HL-60/S4 treated with phorbol 12-myristate 13-acetate at 8.2 ng/mL for 4 days and 3 days (cell line): ENCODE results near the gene ARHGAP26.

Experiments
- in situ Hi-C: fragments of 300-500 bp; cut with MboI; formaldehyde crosslinking; loops from 2 replicates; pipeline ENCODE4 v1.15.0; 2022; ENCODE audit warnings: low sequenced_read_pairs

Gene ARHGAP26

DNA sequence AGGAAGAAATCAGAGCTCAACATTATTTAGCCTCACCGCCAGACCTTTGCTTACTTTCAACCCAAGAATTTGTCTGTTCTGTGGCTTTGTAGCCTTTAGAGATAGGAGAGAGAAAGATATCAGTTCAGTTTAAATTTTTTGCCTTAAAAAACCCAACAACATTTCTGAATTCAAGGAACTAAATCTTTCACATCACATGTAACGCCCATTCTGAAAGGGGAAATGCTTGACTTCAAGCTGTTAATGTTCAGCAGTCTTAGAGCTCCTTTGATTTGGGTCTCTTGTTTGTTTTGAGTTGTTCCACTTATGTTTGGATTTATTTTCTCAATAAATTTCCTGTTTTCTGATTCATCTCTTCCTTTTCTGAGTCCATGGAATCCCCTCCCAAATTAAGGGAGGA lies 294.5 kb downstream of the ARHGAP26 start:
- in situ Hi-C loops: no loop called here

DNA sequence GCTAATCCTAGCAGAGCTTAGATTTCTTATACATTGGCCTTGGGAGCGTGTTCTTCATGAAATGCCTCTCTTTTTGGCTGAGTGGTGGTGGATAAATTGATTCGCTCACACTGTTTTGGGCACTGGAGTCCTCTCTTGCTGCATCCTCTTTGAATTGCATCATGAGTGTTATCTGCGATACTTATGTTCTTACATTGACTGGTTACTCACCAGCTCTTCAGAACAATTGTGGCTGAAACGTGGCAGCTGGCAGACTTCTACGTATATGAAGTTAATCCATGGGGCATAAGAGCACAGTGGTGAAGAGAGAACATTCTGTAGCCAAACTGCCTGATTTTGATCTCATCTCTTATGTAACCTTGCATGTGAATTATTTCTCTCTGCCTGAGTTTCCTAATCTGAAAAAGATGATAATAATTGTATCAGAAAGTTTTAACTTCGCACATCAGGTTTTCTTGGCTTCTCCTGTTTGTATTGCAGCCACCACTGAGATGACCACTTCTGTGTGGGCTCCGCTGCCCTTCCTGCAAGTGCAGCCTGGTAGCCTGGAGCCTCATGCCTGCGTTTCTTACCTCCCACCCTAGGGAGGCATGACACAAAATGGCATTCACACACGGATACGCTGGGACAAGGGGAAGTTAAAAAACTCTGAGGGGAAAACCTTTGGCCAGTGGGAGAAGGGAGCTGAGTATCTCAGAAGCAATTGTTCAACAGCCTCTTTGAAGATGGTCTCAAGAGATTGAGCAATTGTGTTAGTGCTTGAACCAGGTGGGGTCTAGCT lies 295.2 kb downstream of the ARHGAP26 start:
- in situ Hi-C loops: no loop called here

DNA sequence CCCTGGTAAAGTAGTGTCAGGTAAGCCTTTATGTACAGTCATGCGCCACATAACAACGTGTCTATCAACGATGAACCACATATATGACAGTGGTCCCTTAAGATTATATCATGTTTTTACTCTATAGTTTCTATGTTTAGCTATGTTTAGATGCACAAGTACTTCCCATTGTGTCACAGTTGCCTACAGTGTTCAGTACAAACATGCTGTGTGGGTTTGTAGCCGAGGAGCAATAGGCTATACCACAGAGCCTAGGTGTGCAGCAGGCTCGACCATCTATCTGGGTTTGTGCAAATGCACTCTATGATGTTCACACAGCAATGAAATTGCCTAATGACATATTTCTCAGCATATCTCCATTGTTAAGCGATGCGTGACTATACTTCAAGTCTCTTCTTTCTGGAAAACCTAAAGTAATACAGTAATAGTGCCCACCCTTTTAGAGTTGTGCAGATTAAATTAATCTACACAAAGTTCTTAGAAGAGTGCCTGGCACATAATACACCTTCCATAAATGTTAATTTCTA lies 295.9 kb downstream of the ARHGAP26 start:
- in situ Hi-C loops: no loop called here

DNA sequence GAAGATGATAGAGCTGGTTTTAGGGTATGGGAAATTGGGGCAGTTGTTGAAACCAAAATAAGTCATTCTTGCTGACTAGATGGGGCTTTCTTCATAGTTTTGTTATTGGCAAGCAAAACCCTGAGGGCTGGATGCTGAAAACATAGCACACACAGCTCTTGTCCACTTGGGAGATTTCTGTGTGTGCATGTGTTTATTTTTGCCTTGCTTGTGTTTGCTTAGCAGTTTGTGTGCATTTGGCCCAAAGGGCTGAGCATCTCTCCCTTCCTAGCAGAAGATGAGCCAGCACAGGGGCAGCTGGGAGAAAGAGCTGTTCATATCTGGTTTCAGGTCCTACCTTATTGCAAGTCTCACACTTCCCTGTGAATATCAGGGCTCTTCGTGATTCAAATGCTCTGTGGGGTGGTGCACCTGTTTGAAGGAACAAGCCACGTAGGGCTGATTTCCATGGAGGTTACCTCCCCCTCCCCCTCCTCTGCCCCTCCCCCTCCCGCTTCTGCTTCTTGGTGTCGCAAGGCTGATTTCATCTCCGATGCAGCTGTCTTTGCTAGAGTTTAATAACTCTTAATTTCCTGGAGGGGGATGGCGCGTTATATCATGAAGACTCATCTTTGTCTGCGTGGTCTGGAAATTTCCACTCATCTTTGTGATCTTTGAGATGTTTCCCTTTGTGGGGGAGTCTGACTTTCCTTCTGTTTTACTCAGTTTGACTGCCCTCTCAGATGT lies 296.5 kb downstream of the ARHGAP26 start:
- in situ Hi-C loops: no loop called here

DNA sequence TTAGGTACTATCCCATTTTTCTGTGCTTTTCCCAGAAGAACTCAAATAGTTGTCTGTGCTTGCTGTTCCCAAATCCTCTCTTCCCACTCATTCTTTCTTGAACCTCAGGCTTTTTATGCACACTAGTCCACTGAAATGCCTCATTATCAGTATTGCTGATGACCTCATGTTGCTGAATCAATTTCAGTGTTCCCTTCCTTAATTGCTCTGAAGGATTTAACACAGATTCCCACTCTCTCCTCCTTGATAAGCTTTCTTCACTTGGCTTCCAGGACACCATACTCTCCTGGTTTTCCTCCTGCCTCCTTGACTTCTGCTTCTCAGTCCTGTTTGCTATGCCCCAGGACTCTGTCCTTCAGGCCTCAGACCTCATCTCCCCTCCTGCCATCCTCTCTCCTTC lies 298.5 kb downstream of the ARHGAP26 start:
- in situ Hi-C loops: no loop called here

DNA sequence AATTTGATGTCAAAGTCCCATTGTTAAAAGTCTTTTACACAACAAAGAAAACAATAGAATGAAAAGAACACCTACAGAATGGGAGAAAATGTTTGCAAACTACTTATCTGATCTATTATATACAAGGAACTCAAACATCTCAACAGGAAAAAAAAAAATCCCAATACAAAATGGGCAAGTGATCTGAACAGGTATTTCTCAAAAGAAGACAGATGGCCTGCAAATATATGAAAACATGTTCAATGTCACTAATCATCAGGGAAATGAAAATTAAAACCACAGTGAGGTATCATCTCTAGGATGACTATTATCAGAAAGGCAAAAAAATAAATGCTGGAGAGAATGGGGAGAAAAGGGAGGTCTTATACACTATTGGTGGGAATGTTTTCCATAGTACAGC lies 301.8 kb downstream of the ARHGAP26 start:
- in situ Hi-C loops: no loop called here

DNA sequence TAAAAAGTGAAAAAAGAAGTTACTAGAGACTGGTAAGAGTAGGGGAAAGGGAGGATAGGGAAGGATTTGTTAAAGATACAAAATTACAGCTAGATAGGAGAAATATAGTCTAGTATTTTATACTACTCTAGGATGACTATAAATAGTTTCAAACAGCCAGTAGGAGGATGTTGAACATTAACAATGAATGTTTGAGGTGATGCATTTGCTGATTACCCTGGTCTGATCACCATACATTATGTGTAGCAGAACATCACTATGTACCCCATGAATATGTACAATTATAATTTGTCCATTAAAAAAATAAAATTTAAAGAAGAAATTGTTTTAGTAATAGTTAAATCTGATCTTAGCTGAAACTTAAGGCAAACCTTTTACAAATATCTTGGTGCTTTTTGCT lies 302.6 kb downstream of the ARHGAP26 start:
- in situ Hi-C loops: no loop called here

DNA sequence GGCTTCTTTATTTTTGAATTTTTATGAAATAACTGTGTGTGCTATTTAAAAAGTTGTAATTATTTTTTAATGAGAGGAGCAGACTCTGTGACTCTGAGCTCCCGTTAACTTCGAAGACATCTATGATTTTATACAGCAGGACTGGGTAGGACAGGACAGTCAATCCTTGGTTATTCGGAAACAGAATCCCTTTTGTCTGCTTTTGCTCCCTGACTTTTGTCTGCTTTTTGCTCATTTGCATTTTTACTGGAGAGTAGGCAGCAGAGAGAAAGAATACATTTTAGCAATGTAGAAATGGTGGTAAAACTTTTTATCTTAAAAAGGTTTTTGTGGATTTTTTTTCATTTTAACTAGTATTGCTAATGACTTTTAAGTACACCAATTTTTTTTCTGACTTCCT lies 303.6 kb downstream of the ARHGAP26 start:
- in situ Hi-C loops: no loop called here

DNA sequence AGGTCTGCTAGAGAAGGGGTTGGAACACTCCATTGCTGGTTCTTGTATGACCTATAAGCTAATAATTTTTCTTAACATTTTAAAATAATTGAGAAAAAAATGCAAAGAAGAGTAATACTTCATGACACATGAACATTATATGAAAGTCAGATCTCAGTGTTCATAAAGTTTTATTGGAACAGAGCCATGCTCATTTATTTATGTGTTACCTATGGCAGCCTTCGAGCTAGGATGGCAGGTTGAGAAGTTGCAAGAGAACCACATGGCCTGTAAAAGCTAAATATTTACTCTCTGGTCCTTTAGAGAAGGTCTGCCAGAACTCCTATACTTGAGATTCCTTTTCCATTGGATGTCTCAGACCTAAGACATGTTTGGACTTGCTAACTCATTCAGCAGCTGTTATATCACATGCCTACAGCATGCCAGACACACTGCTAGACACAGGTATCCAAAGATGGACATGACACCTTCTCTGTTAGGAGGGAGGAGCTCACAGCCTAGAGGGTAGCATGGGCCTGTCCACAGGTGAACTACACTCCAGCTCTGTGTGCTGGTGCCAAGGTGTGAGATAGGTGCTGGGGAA lies 304.3 kb downstream of the ARHGAP26 start:
- in situ Hi-C loops: no loop called here

DNA sequence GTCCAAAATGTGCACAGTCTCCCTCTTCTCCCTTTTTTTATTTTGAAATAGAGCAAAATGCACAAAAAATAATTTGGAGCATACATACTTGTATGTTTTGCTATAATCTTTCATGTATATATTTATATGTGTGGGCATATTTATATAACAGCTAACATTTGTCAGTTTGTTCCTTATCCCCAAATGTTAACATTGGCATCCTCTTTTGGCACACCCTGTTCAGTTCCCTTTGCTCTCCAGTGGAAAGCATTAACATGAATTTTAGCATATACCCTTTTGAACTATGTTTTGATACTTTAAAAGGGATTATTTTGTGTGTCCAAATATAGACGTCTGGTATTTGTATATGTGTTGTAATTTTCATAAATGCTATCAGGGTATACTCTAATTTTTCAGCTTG lies 306.2 kb downstream of the ARHGAP26 start:
- in situ Hi-C loops: no loop called here

DNA sequence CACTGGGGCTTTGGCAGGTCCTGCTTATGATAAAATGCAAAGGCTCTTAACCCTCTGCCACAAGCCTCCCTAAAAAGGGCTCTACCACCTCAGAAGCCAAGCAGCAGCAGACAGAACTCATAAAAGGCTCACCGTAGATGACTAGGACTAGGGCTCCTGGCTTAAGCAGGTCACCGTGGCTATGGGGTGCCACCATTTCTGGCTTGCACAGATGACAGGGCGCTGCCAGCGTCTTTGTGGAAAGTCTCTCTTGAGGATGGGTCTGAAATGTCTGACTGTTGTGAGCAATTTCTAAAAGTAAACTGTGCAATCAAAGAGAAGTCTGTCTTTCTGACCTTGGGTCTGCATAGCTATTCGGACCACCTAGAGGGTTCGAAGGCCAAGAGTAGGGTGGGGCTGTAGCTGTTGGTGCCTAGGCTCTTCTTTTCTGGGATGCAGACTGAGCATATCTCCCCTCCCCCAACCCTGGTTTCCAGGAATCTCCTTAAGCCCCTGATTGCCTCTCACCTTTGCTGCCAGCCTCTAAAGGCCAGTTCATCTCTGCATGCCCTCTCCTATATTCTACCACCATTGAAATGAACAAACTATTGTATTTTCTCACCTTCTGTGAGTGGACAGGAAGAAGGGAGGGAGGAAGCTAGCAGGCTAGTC lies 307.4 kb downstream of the ARHGAP26 start:
- in situ Hi-C loops: no loop called here

DNA sequence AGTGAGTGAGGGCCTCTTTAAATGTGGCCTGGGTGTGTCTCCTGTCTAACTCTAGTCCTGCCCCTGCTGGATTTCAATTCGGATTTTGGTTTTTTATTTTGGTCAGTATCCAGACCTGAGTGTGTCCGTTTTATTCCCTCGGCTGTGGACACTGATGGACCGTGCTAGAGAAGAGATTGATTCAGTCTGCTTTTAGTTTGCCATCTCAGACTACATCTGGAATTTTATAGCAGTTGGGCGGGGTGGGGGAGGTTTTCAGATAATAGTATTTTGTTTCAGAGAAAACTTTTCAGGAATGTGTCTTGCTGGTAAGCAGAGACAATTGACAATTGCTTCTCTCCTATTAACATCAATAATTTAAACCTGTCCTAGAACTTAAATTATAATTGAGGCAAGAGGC lies 308.1 kb downstream of the ARHGAP26 start:
- in situ Hi-C loops: no loop called here

DNA sequence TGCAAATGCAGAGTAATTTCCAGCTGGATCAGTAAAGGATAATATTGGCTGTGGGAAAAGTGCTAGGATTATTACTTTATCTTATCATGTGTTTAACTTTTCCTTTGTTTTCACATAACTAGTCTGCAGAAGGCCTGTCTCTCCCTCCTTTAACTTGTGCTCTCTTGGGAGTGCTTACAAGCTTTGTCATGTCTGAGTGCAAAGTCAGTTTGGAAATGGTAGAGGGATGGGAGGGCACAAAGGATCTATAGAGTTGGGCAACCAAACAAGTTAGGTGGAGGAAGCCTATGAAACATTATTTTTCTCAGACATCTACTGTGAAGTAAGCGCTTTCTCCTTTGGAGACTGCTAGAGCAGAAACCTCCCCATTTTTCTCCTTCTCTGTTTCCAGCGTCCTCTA lies 308.8 kb downstream of the ARHGAP26 start:
- in situ Hi-C loops: no loop called here

DNA sequence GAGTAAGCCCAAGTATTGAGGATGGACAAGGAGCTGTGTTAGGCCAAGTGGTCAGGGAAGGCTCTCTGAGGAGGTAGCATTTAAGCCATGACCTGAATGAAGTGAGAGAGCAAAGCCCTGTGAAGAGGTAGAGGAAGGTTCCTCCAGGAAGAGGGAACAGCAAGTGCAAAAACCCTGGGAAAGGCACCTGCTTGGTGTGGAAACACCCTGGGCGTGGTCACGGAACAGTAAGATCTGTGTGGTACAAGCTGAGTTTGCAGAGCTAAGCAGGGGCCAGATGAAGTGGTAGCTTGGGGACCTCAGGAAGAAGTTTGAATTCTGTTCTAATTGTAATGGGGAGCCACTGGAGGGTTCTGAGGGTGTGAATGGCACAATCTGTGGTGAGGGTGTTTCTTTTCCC lies 310.2 kb downstream of the ARHGAP26 start:
- in situ Hi-C loops: no loop called here

DNA sequence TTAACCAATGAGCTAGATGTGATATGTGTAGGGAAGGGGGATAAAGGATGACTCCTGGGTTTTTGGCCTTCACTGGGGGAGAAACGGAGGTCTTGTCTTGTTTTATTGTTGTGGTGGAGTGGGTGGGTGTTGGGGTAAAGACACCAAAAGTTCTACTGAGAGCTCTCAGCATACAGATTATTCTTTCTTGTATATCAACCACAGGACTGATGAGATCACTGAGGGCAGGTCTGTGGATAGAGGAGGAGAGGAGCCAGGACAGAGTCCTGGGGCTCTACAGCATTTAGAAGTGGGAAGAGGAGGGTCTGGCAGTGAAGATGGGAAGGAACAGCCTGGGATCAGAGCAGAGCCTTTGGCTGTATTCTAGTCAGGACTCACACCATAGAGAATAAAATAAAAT lies 310.8 kb downstream of the ARHGAP26 start:
- in situ Hi-C loops: no loop called here

DNA sequence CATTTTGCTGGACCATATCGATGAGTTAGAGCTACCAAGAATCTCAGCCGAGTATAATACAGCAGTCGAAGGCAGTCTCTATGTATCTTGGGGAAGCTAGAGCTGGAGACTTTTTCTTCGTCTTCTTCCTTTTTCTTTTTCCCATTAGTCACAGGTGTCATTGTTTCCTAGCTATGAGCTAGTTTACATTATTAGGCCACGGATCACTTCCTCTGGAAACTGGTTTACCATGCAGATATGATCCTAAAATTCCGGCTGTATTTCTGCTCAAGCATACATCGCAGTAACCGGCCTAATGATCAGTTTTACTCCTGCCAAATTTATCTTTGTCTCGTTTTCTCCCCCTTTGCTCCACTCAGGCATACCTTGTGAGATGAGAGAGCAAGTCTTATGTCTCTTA lies 312.8 kb downstream of the ARHGAP26 start:
- in situ Hi-C loops: no loop called here

DNA sequence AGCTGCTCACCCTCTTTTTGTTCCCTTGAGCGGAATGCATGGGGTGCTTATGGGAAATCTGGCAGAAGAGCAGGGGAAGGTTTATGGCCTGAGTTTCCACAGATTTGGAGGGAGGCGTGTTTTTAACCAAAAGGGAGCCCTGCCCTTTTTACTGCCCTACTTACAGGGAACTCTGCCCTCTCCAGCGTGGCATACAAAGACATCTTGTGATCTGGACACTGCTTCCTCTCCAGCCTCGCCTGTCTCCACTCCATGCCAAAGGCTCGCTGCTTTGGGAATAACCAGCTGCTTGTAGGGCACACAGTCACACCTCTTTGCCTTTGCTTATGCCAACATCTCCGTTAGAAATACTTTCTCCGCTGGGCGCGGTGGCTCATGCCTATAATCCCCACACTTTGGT lies 314.2 kb downstream of the ARHGAP26 start:
- in situ Hi-C loops: no loop called here

DNA sequence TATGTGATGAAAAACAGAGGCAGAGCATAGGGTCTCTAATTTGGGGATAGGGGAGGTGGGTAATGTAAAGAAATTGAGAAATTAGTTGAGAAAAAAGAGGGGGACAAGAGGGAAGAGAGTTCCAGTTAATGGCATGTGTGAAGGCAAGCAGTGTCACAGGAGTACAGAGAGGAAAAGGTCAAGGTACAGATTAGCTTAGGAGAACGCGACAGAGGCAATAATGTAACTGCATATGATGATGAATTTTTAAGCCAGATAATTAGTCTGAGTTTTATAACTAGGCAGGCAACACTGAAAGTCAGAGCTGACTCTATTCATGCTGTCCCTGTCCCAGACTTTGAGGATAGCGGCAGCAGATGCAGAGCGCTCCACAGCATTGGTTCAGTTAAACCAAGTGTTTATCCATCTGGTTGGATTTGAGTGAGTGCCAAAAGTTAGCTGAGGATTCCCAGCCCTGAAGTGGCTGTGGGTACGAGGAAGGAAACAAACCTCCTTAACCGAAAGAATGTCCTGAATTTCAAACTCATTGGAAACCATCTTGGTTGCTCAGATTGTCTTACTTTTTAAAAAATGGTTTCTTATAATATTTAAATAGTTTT lies 315.2 kb downstream of the ARHGAP26 start:
- in situ Hi-C loops: no loop called here

DNA sequence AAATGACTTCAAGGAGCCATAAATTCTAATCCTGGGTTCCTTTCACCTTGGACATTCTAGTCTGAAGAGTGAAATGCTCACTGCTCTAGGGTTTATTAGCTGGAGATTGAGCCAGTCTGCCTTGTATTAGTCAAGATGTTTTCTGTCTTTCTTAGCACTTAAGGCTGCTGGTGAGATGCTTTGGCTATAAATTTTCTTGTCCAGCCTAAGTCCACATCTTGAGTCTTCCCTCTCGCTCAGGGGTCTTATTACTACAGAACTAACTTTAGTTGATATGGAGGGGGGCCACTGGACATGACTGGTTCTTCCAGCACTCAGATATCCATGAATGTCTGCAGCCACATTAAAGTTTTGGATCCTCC lies 316.4 kb downstream of the ARHGAP26 start:
- in situ Hi-C loops: no loop called here

DNA sequence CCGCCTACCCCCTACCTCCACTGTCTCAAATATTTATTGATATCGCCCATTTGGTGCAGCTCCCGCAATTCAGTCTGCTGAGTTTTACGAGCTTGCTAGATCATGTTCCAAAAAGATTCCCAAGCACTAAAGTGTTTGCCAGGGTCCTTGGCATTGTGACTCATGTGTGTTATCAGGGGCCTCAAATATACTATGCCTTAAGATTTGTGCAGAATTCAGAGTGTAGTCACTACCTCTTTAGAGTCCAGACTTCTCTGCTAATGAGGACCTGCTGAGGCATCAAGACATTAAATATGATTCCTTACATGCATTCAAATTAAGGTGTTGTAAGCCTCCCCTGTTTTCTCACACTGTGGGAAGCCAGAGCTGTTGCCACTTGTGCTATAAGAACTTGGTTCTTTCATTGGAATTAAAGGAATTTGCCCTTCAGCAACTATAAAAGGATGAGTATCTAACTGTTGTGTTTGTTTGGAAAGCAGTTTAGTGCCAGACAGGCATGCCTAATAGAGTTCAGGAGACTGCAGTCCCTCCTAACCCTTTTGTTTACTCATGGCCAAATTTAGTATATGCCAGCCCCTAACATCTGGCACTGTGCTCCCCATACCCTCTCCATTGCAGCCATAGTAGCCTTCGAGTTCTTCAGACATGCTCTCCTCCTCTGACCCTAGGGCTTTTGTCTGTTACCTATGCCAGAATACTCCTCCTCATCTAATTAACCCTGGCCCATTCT lies 316.9 kb downstream of the ARHGAP26 start:
- in situ Hi-C loops: no loop called here
